ENCODE measurements around the gene CAPZA3. TPM values are rescaled to one million over a fixed set of nuclear protein-coding genes. Genes with fewer than 3 reads are reported as not detected.

The CAPZA3 gene
- total and polyA plus RNA-seq, 8 donors, result 1.8 to 7.3 (median 3.2) TPM; not detected in 4

- Histone ChIP-seq H3K4me3 (no peak overlapping the region), H3K27ac (no peak overlapping the region), H3K9me3 (no peaks in the 10 kb centered on the region), H3K27me3 (no peaks in the 10 kb centered on the region), H3K4me1 (peaks cover 0 to 31% (median 14%) of the 10 kb centered on the region in 4 donors), H3K36me3 (no peaks in the 10 kb centered on the region)
- TF ChIP-seq POLR2AphosphoS5 (IDR thresholded peaks at IDR 0.05) (no peak), POLR2A (IDR thresholded peaks at IDR 0.05) (no peak), EP300 (IDR thresholded peaks at IDR 0.05) (no peak)
- TF ChIP-seq, protein P1, sequence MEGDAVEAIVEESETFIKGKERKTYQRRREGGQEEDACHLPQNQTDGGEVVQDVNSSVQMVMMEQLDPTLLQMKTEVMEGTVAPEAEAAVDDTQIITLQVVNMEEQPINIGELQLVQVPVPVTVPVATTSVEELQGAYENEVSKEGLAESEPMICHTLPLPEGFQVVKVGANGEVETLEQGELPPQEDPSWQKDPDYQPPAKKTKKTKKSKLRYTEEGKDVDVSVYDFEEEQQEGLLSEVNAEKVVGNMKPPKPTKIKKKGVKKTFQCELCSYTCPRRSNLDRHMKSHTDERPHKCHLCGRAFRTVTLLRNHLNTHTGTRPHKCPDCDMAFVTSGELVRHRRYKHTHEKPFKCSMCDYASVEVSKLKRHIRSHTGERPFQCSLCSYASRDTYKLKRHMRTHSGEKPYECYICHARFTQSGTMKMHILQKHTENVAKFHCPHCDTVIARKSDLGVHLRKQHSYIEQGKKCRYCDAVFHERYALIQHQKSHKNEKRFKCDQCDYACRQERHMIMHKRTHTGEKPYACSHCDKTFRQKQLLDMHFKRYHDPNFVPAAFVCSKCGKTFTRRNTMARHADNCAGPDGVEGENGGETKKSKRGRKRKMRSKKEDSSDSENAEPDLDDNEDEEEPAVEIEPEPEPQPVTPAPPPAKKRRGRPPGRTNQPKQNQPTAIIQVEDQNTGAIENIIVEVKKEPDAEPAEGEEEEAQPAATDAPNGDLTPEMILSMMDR (IDR thresholded peaks at IDR 0.05), result no peak
- intact Hi-C loops (cut with DNase I; ENCODE audit: low total_unique reads), result no loop called here
- no peak for DNase-seq
- 65 to 84% (median 68%) methylated on average over 1 of the region's 1 CpG for WGBS, 5 donors
Measured at GRCh38 chr12:18750085-18750484, 12.2 kb downstream of the CAPZA3 start.

DNA sequence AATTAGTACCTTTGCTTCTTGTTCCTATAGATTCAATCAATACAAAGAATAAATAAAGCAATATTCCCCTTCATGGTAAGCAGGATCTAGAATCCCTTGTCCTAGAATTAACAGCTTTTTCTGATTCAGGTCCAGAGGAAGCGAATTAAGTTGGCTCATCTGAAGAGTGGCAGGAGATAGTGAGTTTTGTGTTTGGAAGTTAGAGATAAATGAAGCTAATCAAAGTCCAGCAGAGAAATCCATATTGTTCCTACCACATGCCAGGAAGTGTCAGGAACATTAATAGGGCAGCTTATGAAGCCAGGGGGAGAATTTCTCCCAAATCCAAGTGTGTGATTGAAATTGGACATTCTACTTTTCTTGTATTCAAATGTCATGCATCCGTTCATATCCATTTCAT lies 13.9 kb downstream of the CAPZA3 start:
- no peak for DNase-seq
- Histone ChIP-seq H3K36me3 (no peaks in the 10 kb centered on the region), H3K4me3 (no peak overlapping the region), H3K9me3 (no peaks in the 10 kb centered on the region), H3K27ac (no peak overlapping the region), H3K27me3 (no peaks in the 10 kb centered on the region), H3K4me1 (peaks cover 0 to 31% (median 14%) of the 10 kb centered on the region in 4 donors)
- TF ChIP-seq, protein P1 (IDR thresholded peaks at IDR 0.05), result no peak
- no peak for TF ChIP-seq POLR2AphosphoS5 (IDR thresholded peaks at IDR 0.05)
- TF ChIP-seq POLR2A (IDR thresholded peaks at IDR 0.05), result no peak
- TF ChIP-seq EP300 (IDR thresholded peaks at IDR 0.05), result no peak
- intact Hi-C loops (cut with DNase I; ENCODE audit: low total_unique reads), result no loop called here
- WGBS, 5 donors, result 77 to 86% (median 85%) methylated on average over 2 of the region's 2 CpGs

GRCh38 chr12:18752280-18752920 lies 14.5 kb downstream of the CAPZA3 start:
- TF ChIP-seq, protein P1 (IDR thresholded peaks at IDR 0.05), result no peak
- TF ChIP-seq POLR2AphosphoS5 (IDR thresholded peaks at IDR 0.05) (no peak), POLR2A (IDR thresholded peaks at IDR 0.05) (no peak), EP300 (IDR thresholded peaks at IDR 0.05) (no peak)
- peak in 1 of 2 donors; percentile 30 for DNase-seq
- Histone ChIP-seq H3K9me3 (no peaks in the 10 kb centered on the region), H3K27ac (no peak overlapping the region), H3K4me1 (peaks cover 0 to 31% (median 14%) of the 10 kb centered on the region in 4 donors), H3K4me3 (no peak overlapping the region), H3K27me3 (no peaks in the 10 kb centered on the region), H3K36me3 (no peaks in the 10 kb centered on the region)
- intact Hi-C loops (cut with DNase I; ENCODE audit: low total_unique reads), result no loop called here
- WGBS, 5 donors, result 59 to 71% (median 69%) methylated on average over 6 of the region's 6 CpGs

GRCh38 chr12:18752947-18753346 lies 15.0 kb downstream of the CAPZA3 start:
- TF ChIP-seq POLR2AphosphoS5 (IDR thresholded peaks at IDR 0.05) (no peak), POLR2A (IDR thresholded peaks at IDR 0.05) (no peak)
- TF ChIP-seq, protein P1 (IDR thresholded peaks at IDR 0.05), result no peak
- H3K4me3 ChIP-seq, result no peak overlapping the region
- H3K4me1 ChIP-seq, result peaks cover 0 to 27% (median 14%) of the 10 kb centered on the region in 4 donors
- no peaks in the 10 kb centered on the region for H3K27me3 ChIP-seq
- WGBS, 5 donors, result 65 to 86% (median 79%) methylated on average over 1 of the region's 1 CpG
- intact Hi-C loops (cut with DNase I; ENCODE audit: low total_unique reads), result no loop called here
- no peak overlapping the region for H3K27ac ChIP-seq
- peak in 1 of 2 donors; percentile 5 for DNase-seq
- no peaks in the 10 kb centered on the region for H3K9me3 ChIP-seq
- H3K36me3 ChIP-seq, result no peaks in the 10 kb centered on the region
